ENCODE measurements around the gene CLCN5. TPM values are rescaled to one million over a fixed set of nuclear protein-coding genes. Genes with fewer than 3 reads are reported as not detected.

Gene CLCN5
- total and polyA plus RNA-seq, 2 of the 13 experiments (the other 11 are each of a cell fraction or from before 2014, with no cell fraction given): 7.8 to 27.3 TPM

DNA sequence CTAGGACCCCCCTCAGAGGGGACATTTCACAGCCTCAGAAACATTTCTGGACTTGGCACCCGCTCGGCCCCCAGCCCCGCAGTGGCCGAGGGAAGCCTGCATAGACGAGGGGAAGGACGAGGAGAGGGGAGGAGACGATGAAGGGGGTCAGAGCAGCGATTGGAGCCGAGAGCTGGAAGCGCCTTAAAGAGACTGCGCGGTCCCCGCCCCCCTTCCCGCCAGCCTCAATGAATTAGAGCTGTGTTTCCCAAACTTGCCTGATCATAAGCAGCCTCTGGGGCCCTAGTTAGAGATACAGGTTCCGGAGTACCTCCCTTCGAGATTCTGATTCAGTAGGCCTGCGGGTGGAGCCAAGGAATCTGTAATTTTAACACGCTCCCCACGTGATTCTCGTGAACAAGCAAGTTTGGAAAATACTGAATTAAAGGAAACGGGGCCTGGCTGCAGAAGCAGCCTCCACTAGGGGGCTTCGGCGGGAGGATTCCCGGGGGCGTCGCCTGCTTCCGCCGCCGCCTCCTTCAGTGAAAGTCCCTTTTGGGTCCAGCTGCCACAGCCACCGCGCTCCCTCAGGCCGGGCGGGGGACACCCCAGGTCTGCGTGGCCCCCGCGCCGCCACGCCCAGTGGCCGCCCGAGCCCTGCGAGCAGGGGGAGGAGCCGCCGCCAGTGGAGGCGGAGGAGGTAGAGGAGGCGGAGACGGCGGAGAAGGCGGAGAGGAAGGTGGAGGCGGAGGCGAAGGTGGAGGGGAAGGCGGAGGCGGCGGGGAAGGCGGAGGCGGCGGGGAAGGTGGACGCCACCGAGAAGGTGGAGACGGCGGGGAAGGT lies 43.4 kb upstream of the CLCN5 start, which contains the start of gene USP27X (continued):
- TF ChIP-seq GABPB1 (CRISPR knock-in tag; IDR thresholded peaks at IDR 0.05) (peak; percentile 81), HDAC2 (CRISPR knock-in tag; IDR thresholded peaks at IDR 0.05) (0 out of 2 replicates have a peak, but pooled peaks have one; percentile 11), KLF13 (CRISPR knock-in tag; IDR thresholded peaks at IDR 0.05) (no peak), ZNF20 (CRISPR knock-in tag; IDR thresholded peaks at IDR 0.05) (no peak), ZNF30 (CRISPR knock-in tag; IDR thresholded peaks at IDR 0.05) (no peak), ETV5 (CRISPR knock-in tag; IDR thresholded peaks at IDR 0.05; ENCODE audit: borderline replicate concordance) (peak; percentile 56; the same call in 1 of the 2 replicates), CEBPG (CRISPR knock-in tag; IDR thresholded peaks at IDR 0.05) (no peak), ISX (CRISPR knock-in tag; conservative IDR thresholded peaks at IDR 0.05) (no peak), ZSCAN21 (CRISPR knock-in tag; IDR thresholded peaks at IDR 0.05; ENCODE audit: borderline replicate concordance) (peak; percentile 33; the same call in 1 of the 2 replicates), PHF21A (CRISPR knock-in tag; IDR thresholded peaks at IDR 0.05) (peak; percentile 36; the same call in 1 of the 2 replicates), POLR2AphosphoS5 (IDR thresholded peaks at IDR 0.05; ENCODE audit: low read depth, low read length) (peak; percentile 52; the same call in 1 of the 2 replicates), ZBTB21 (CRISPR knock-in tag; IDR thresholded peaks at IDR 0.05) (no peak), CBFB (CRISPR knock-in tag; IDR thresholded peaks at IDR 0.05) (no peak; the same call in 1 of the 2 replicates), ARHGAP35 (CRISPR knock-in tag; IDR thresholded peaks at IDR 0.05; ENCODE audit: borderline replicate concordance) (no peak), ZNF383 (CRISPR knock-in tag; IDR thresholded peaks at IDR 0.05; ENCODE audit: borderline replicate concordance) (no peak), MEIS2 (CRISPR knock-in tag; IDR thresholded peaks at IDR 0.05) (no peak), ZNF552 (CRISPR knock-in tag; IDR thresholded peaks at IDR 0.05; ENCODE audit: borderline replicate concordance) (no peak), GLI4 (CRISPR knock-in tag; IDR thresholded peaks at IDR 0.05; ENCODE audit: borderline replicate concordance) (no peak), CHD2 (IDR thresholded peaks at IDR 0.05; ENCODE audit: low read depth, low read length) (no peak), ZNF616 (CRISPR knock-in tag; IDR thresholded peaks at IDR 0.05; ENCODE audit: low read depth) (no peak), ELF1 (CRISPR knock-in tag; IDR thresholded peaks at IDR 0.05) (no peak), ZNF343 (CRISPR knock-in tag; IDR thresholded peaks at IDR 0.05) (no peak)
- TF ChIP-seq, protein P1, sequence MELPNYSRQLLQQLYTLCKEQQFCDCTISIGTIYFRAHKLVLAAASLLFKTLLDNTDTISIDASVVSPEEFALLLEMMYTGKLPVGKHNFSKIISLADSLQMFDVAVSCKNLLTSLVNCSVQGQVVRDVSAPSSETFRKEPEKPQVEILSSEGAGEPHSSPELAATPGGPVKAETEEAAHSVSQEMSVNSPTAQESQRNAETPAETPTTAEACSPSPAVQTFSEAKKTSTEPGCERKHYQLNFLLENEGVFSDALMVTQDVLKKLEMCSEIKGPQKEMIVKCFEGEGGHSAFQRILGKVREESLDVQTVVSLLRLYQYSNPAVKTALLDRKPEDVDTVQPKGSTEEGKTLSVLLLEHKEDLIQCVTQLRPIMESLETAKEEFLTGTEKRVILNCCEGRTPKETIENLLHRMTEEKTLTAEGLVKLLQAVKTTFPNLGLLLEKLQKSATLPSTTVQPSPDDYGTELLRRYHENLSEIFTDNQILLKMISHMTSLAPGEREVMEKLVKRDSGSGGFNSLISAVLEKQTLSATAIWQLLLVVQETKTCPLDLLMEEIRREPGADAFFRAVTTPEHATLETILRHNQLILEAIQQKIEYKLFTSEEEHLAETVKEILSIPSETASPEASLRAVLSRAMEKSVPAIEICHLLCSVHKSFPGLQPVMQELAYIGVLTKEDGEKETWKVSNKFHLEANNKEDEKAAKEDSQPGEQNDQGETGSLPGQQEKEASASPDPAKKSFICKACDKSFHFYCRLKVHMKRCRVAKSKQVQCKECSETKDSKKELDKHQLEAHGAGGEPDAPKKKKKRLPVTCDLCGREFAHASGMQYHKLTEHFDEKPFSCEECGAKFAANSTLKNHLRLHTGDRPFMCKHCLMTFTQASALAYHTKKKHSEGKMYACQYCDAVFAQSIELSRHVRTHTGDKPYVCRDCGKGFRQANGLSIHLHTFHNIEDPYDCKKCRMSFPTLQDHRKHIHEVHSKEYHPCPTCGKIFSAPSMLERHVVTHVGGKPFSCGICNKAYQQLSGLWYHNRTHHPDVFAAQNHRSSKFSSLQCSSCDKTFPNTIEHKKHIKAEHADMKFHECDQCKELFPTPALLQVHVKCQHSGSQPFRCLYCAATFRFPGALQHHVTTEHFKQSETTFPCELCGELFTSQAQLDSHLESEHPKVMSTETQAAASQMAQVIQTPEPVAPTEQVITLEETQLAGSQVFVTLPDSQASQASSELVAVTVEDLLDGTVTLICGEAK (IDR thresholded peaks at IDR 0.05): no peak
- TF ChIP-seq, protein P1 (CRISPR knock-in tag; IDR thresholded peaks at IDR 0.05): no peak
